H9 (cell line): Measurements from ENCODE around the gene SF3B3. TPM values are rescaled to one million over a fixed set of nuclear protein-coding genes. Genes with fewer than 3 reads are reported as not detected.

Source experiments
- DNase-seq: peaks from one replicate; pipeline ENCODE4 v3.0.0-alpha.2; 2017
- H2AFZ ChIP-seq: one replicate; pipeline ENCODE4 v1.6.1; 2013; ENCODE audit warnings: mild to moderate bottlenecking, low read length, control low read depth, moderate library complexity
- H2AK5ac ChIP-seq: 2 replicates; pipeline ENCODE4 v1.6.1; 2013; ENCODE audit warnings: low read length, control low read depth, mixed read lengths; ENCODE audit not compliant: insufficient read length
- H2BK120ac ChIP-seq: one replicate; pipeline ENCODE4 v1.6.1; 2013; ENCODE audit warnings: low read depth, mild to moderate bottlenecking, low read length, control low read depth, inconsistent platforms; ENCODE audit not compliant: poor library complexity, severe bottlenecking
- H2BK12ac ChIP-seq: 2 replicates; pipeline ENCODE4 v1.6.1; 2013; ENCODE audit warnings: low read length, control low read depth, mixed read lengths, low read depth; ENCODE audit not compliant: insufficient read length
- H2BK15ac ChIP-seq: 2 replicates; pipeline ENCODE4 v1.6.1; 2013; ENCODE audit warnings: low read depth, low read length, control low read depth
- H2BK20ac ChIP-seq: one replicate; pipeline ENCODE4 v1.6.1; 2013; ENCODE audit warnings: low read depth, mild to moderate bottlenecking, low read length, control low read depth, inconsistent platforms; ENCODE audit not compliant: poor library complexity, severe bottlenecking
- H2BK5ac ChIP-seq: 2 replicates; pipeline ENCODE4 v1.6.1; 2013; ENCODE audit warnings: low read length, control low read depth, mixed read lengths; ENCODE audit not compliant: insufficient read length
- H3K14ac ChIP-seq: 2 replicates; pipeline ENCODE4 v1.6.1; 2013; ENCODE audit warnings: low read length, control low read depth; ENCODE audit not compliant: insufficient read depth
- H3K18ac ChIP-seq: 2 replicates; pipeline ENCODE4 v1.6.1; 2013; ENCODE audit warnings: low read depth, mild to moderate bottlenecking, mixed read lengths, low read length, control low read depth; ENCODE audit not compliant: insufficient read length
- H3K23ac ChIP-seq: 2 replicates; pipeline ENCODE4 v1.6.1; 2013; ENCODE audit warnings: low read length, control low read depth, mixed read lengths, low read depth; ENCODE audit not compliant: insufficient read length
- H3K23me2 ChIP-seq: 2 replicates; pipeline ENCODE4 v1.6.1; 2013; ENCODE audit warnings: low read depth, mild to moderate bottlenecking, mixed read lengths, low read length, control low read depth; ENCODE audit not compliant: insufficient read length, poor library complexity, severe bottlenecking
- H3K27ac ChIP-seq: 2 replicates; pipeline ENCODE4 v1.5.1; 2013; ENCODE audit warnings: low read length, control low read depth, mixed read lengths, low read depth; ENCODE audit not compliant: insufficient read length
- H3K27me3 ChIP-seq: 2 replicates; pipeline ENCODE4 v1.6.1; 2013; ENCODE audit warnings: low read length, control low read depth, inconsistent platforms; ENCODE audit not compliant: insufficient read depth
- H3K4ac ChIP-seq: 2 replicates; pipeline ENCODE4 v1.6.1; 2013; ENCODE audit warnings: low read depth, mild to moderate bottlenecking, control low read depth, inconsistent platforms, low read length, moderate library complexity
- H3K4me1 ChIP-seq: 2 replicates; pipeline ENCODE4 v1.6.1; 2013; ENCODE audit warnings: low read length, control low read depth, inconsistent platforms; ENCODE audit not compliant: insufficient read depth
- H3K4me2 ChIP-seq: 2 replicates; pipeline ENCODE4 v1.6.1; 2013; ENCODE audit warnings: low read length, control low read depth, mixed read lengths; ENCODE audit not compliant: insufficient read length, insufficient read depth
- H3K56ac ChIP-seq: 2 replicates; pipeline ENCODE4 v1.6.1; 2013; ENCODE audit warnings: low read depth, mild to moderate bottlenecking, mixed read lengths, low read length, control low read depth; ENCODE audit not compliant: insufficient read length
- H3K79me1 ChIP-seq: 2 replicates; pipeline ENCODE4 v1.6.1; 2013; ENCODE audit warnings: low read depth, mild to moderate bottlenecking, moderate library complexity, low read length, control low read depth, inconsistent platforms; ENCODE audit not compliant: insufficient read depth, poor library complexity, severe bottlenecking
- H3K79me2 ChIP-seq: 2 replicates; pipeline ENCODE4 v1.6.1; 2013; ENCODE audit warnings: low read length, control low read depth, inconsistent platforms; ENCODE audit not compliant: insufficient read depth
- H3K9ac ChIP-seq: 2 replicates; pipeline ENCODE4 v1.6.1; 2013; ENCODE audit warnings: low read length, control low read depth, mixed read lengths; ENCODE audit not compliant: insufficient read length; ENCODE audit errors: extremely low read depth
- H3K9me3 ChIP-seq: one replicate; pipeline ENCODE4 v1.6.1; 2013; ENCODE audit warnings: low read depth, low read length, inconsistent platforms; ENCODE audit not compliant: control insufficient read depth
- H3T11ph ChIP-seq: one replicate; pipeline ENCODE4 v1.6.1; 2013; ENCODE audit warnings: mild to moderate bottlenecking, low read length, control low read depth, inconsistent platforms
- H4K20me1 ChIP-seq: one replicate; pipeline ENCODE4 v1.6.1; 2013; ENCODE audit not compliant: control insufficient read depth, insufficient read length, insufficient read depth
- H4K5ac ChIP-seq: 2 replicates; pipeline ENCODE4 v1.6.1; 2013; ENCODE audit warnings: low read depth, mild to moderate bottlenecking, mixed read lengths, low read length, control low read depth; ENCODE audit not compliant: insufficient read length
- H4K8ac ChIP-seq: replicated peaks from 2 replicates; pipeline ENCODE4 v1.6.1; 2013; ENCODE audit warnings: low read length, control low read depth, mixed read lengths, low read depth; ENCODE audit not compliant: insufficient read length
- H4K91ac ChIP-seq: 2 replicates; pipeline ENCODE4 v1.6.1; 2013; ENCODE audit warnings: low read depth, mild to moderate bottlenecking, moderate library complexity, mixed read lengths, low read length, control low read depth; ENCODE audit not compliant: insufficient read length
- H3K27ac Mint-ChIP-seq, 3 experiments: 2 replicates in 2 of 3; 3 replicates in 1 of 3; pipeline ENCODE4 v1.8.0; 2020 to 2021; ENCODE audit warnings: mixed read lengths in 3 of 3, mild to moderate bottlenecking in 1 of 3, moderate library complexity in 1 of 3
- H3K27me3 Mint-ChIP-seq: 2 replicates; pipeline ENCODE4 v1.8.0; 2021; ENCODE audit warnings: low read depth, mild to moderate bottlenecking, moderate library complexity, mixed read lengths
- H3K36me3 Mint-ChIP-seq, 3 experiments: 2 replicates in 2 of 3; 3 replicates in 1 of 3; pipeline ENCODE4 v1.8.0; 2020 to 2021; ENCODE audit warnings: low read depth in 3 of 3, mixed read lengths in 3 of 3; ENCODE audit not compliant: insufficient read depth in 1 of 3
- H3K4me1 Mint-ChIP-seq, 2 experiments: 2 replicates each; pipeline ENCODE4 v1.8.0; 2020; ENCODE audit warnings: mixed read lengths in 2 of 2
- H3K4me3 Mint-ChIP-seq, 2 experiments: 2 replicates in 1 of 2; 3 replicates in 1 of 2; pipeline ENCODE4 v1.8.0; 2020 to 2021; ENCODE audit warnings: mild to moderate bottlenecking in 2 of 2, mixed read lengths in 2 of 2, moderate library complexity in 1 of 2
- H3K9me3 Mint-ChIP-seq, 2 experiments: 2 replicates in 1 of 2; 3 replicates in 1 of 2; pipeline ENCODE4 v1.8.0; 2020; ENCODE audit warnings: mild to moderate bottlenecking in 2 of 2, mixed read lengths in 2 of 2, moderate library complexity in 1 of 2
- CTCF ChIP-seq: fragments of 200-600 bp; sonication (generic); conservative IDR thresholded peaks from 3 replicates; pipeline ENCODE4 v1.8.0; 2021; ENCODE audit warnings: antibody characterized with exemption, mild to moderate bottlenecking
- WGBS: extraction: QIAGEN DNeasy Blood & Tissue Kit; methylation state at CpG from one replicate; pipeline ENCODE4 v1.1.7; 2013; ENCODE audit warnings: missing lambda C conversion rate, low lambda C conversion rate, mixed read lengths; ENCODE audit not compliant: insufficient read length; ENCODE audit errors: extremely low coverage; 5-methylcytosine and 5-hydroxymethylcytosine counted together
- total RNA-seq: library from RNA; stranded (reverse); gene quantifications from 2 replicates; pipeline ENCODE4 v1.2.1, GENCODE V29; 2021

The SF3B3 gene
- total RNA-seq, 1 experiment from 2014 or later, result 493 TPM

GRCh38 chr16:70598937-70599503 lies 75.4 kb downstream of the SF3B3 start:
- H3K27me3 Mint-ChIP-seq, result peaks cover 13% of the 10 kb centered on the region

More at GRCh38 chr16:70598937-70599503, 75.4 kb downstream of the SF3B3 start:
- no peak for TF ChIP-seq CTCF
- H3K4ac ChIP-seq, result no peak overlapping the region
- H3K27ac ChIP-seq, result no peak overlapping the region
- H4K5ac ChIP-seq, result no peak overlapping the region
- no peaks in the 10 kb centered on the region for H3K79me1 ChIP-seq
- H3K9ac ChIP-seq, result no peak overlapping the region
- no peaks in the 10 kb centered on the region for H3K27me3 ChIP-seq
- H3K18ac ChIP-seq, result no peak overlapping the region
- no peak overlapping the region for H2BK120ac ChIP-seq
- H3K23me2 ChIP-seq, result no peaks in the 10 kb centered on the region
- H2BK15ac ChIP-seq, result no peak overlapping the region
- no peak overlapping the region for H3T11ph ChIP-seq
- no peak overlapping the region for H3K56ac ChIP-seq
- no peak for DNase-seq
- no peak overlapping the region for H4K91ac ChIP-seq
- H3K23ac ChIP-seq, result no peak overlapping the region
- H3K4me1 ChIP-seq, result no peaks in the 10 kb centered on the region
- H3K27ac Mint-ChIP-seq, result no peak overlapping the region
- H2AFZ ChIP-seq, result no peak overlapping the region
- H3K4me2 ChIP-seq, result no peak overlapping the region
- no peak overlapping the region for H4K8ac ChIP-seq
- H4K20me1 ChIP-seq, result no peaks in the 10 kb centered on the region
- H2BK5ac ChIP-seq, result no peak overlapping the region
- H3K4me1 Mint-ChIP-seq, result no peaks in the 10 kb centered on the region
- H3K9me3 Mint-ChIP-seq, result no peaks in the 10 kb centered on the region
- no peak overlapping the region for H2BK12ac ChIP-seq
- no peak overlapping the region for H2AK5ac ChIP-seq
- no CpG with 5 or more reads among the region's 6 CpGs for WGBS
- no peaks in the 10 kb centered on the region for H3K9me3 ChIP-seq
- H3K4me3 Mint-ChIP-seq, result no peak overlapping the region; a peak in 1 of 5 replicates
- H3K79me2 ChIP-seq, result no peaks in the 10 kb centered on the region; the same call in 1 of the 2 replicates
- no peaks in the 10 kb centered on the region for H3K36me3 Mint-ChIP-seq
- no peak overlapping the region for H3K14ac ChIP-seq
- H2BK20ac ChIP-seq, result no peak overlapping the region
